HFF-Myc (cell line): ENCODE results near the gene MTA1.

Source experiments
- DNase-seq: peaks from one replicate; pipeline ENCODE4 v3.0.0-alpha.2; 2011; ENCODE audit warnings: low read depth; ENCODE audit errors: extremely low read depth
- H3K4me3 ChIP-seq: replicated peaks from 2 replicates; pipeline ENCODE4 v1.5.1; 2011; ENCODE audit warnings: low read depth, mild to moderate bottlenecking, control low read depth, low read length
- CTCF ChIP-seq: IDR thresholded peaks from 2 replicates; pipeline ENCODE4 v1.5.1; 2012; ENCODE audit warnings: mild to moderate bottlenecking, low read depth, low read length, control low read depth; ENCODE audit errors: missing control alignments

The MTA1 gene

GRCh38 chr14:105419195-105420091, at the start of gene MTA1:
MTA1 (plus strand) TSS chr14:105419827; CDS start chr14:105420036, 209 bp downstream.
- peak within 1 kb of the TSS; percentile 97 for H3K4me3 ChIP-seq
- TF ChIP-seq CTCF, result no peak
- DNase-seq, result no peak

GRCh38 chr14:105374389-105374788, 45.2 kb upstream of the MTA1 start:
- DNase-seq, result no peak
- no peak for TF ChIP-seq CTCF
- H3K4me3 ChIP-seq, result no peak overlapping the region

- TF ChIP-seq CTCF, result no peak
- no peak overlapping the region for H3K4me3 ChIP-seq
- no peak for DNase-seq
Measured at GRCh38 chr14:105375635-105376057, 44.0 kb upstream of the MTA1 start.

GRCh38 chr14:105376521-105377440, 42.8 kb upstream of the MTA1 start:
- DNase-seq, result no peak
- H3K4me3 ChIP-seq, result no peak overlapping the region
- no peak for TF ChIP-seq CTCF

- no peak overlapping the region for H3K4me3 ChIP-seq
- no peak for TF ChIP-seq CTCF
- DNase-seq, result no peak
Measured at GRCh38 chr14:105377555-105378182, 42.0 kb upstream of the MTA1 start.

GRCh38 chr14:105378199-105378598, 41.4 kb upstream of the MTA1 start:
- no peak for DNase-seq
- TF ChIP-seq CTCF, result no peak
- no peak overlapping the region for H3K4me3 ChIP-seq
